EL (cell line): Measurements from ENCODE around the gene IL1R2.

Experiments used
- DNase-seq: peaks from one replicate; pipeline ENCODE4 v3.0.0-alpha.2; 2016

Gene IL1R2

DNA sequence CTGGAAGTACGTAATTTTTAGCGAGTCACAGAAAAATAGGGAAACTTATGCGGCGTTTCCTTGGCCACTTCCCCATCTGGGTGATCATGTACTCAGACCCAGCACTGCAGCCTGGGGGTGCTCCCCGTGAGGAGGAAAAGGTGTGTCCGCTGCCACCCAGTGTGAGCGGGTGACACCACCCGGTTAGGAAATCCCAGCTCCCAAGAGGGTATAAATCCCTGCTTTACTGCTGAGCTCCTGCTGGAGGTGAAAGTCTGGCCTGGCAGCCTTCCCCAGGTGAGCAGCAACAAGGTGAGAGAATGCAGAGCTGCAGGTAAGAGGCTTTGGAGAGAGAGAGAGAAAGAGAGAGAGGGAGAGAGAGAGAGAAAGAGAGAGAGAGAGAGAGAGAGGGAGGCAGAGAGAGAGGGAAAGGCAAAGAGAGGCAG, at the start of gene IL1R2:
TSS of gene IL1R2 (plus strand) at position 240 of the 425 bp plus-strand sequence. CDS start 16,616 bp downstream, outside the sequence.
- no peak for DNase-seq

DNA sequence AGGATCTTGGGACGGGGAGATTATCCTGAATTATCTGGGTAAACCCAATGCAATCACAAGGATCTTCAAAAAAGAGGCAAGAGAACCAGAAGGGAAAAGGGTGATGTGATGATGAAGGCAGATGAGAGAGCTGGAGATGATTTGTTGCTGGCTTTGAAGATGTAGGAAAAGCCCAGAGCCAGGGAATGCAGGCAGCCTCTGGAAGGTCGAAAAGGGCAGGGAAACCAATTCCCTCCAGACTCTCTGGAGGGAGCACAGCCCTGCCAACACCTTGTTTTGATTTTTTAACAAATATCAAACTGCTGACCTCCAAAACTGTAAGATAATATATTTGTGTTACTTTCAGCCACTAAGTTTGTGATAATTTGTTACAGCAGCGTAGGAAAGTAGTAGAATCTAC, 48.9 kb upstream of the IL1R2 start:
- DNase-seq, result no peak

DNA sequence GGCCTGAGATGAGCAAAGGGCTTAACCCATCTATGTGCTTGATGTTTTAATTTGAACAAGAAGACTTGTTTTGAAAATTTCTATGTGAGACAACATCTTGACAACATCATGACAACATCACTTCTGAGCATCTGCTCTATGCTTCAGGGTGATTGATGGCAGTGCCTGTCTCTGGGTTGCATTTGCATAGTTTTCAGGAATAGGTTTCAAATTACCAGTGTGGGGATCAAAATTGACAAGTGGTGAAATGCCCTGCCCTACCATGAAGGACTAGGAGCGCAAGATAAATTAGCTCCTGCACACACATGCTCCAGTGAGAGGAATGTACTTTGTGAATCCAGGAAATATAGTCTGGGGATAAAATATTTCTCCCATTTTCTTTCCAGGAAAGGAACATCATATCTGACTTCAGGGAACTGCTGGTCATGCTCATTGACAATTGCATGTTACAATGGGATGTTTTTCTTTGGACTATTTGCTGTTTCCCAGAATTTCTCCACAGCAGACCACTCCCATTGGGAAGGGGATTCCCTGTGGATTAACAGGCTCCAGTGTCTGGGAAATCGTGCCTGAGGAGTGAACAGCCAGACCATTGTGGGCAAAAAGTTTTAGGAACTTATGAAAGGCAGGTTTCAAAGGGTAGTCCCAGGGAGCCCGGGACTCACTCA, 45.3 kb upstream of the IL1R2 start:
- no peak for DNase-seq

GRCh38 chr2:101947374-101947773, 44.4 kb upstream of the IL1R2 start:
- no peak for DNase-seq

- no peak for DNase-seq
Measured at GRCh38 chr2:101948625-101949155, 43.1 kb upstream of the IL1R2 start.

DNA sequence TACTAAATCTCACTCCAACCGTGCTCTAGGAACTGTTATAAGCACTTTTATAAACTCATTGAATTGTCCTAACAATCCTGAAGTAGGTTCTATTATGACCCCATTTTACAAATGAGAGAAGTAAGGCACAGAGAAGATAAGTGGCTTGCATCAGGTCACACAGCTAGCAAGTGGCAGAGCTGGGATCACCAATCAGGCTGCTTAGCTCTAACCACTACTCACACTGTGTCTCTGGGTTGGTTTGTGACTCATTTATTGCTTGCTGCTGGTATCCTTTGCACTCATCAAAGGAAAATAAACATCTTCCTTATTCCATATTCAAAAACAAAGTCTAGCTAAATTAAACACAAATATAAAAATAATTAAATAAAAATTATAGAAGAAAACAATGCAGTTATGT, 42.5 kb upstream of the IL1R2 start:
- peak; percentile 8 for DNase-seq

- DNase-seq, result no peak
Measured at GRCh38 chr2:101951296-101951695, 40.5 kb upstream of the IL1R2 start.

GRCh38 chr2:101952551-101952950, 39.2 kb upstream of the IL1R2 start:
- no peak for DNase-seq

GRCh38 chr2:101956465-101957438, 35.0 kb upstream of the IL1R2 start:
- DNase-seq, result no peak

DNA sequence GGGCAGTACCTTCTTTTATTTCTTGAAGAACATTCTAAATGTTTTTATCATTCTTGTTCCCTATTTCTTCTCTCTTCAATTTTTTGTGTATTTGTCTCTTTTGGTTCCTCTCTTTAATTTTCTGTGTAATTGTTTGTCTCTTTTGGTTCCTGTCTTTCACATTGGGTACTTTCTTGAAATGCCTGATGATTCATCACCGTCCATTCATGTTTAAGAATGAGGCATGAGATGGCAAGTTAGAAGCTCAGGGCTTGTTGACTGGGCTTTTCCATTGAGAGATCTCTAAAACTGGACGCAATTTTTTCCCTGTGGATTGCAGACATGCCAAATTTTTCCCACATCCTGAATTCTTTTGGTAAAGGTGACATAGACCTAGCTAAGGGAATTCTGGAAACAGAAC, 33.7 kb upstream of the IL1R2 start:
- DNase-seq, result peak; percentile 37

GRCh38 chr2:101960819-101961337, 30.9 kb upstream of the IL1R2 start:
- no peak for DNase-seq

DNA sequence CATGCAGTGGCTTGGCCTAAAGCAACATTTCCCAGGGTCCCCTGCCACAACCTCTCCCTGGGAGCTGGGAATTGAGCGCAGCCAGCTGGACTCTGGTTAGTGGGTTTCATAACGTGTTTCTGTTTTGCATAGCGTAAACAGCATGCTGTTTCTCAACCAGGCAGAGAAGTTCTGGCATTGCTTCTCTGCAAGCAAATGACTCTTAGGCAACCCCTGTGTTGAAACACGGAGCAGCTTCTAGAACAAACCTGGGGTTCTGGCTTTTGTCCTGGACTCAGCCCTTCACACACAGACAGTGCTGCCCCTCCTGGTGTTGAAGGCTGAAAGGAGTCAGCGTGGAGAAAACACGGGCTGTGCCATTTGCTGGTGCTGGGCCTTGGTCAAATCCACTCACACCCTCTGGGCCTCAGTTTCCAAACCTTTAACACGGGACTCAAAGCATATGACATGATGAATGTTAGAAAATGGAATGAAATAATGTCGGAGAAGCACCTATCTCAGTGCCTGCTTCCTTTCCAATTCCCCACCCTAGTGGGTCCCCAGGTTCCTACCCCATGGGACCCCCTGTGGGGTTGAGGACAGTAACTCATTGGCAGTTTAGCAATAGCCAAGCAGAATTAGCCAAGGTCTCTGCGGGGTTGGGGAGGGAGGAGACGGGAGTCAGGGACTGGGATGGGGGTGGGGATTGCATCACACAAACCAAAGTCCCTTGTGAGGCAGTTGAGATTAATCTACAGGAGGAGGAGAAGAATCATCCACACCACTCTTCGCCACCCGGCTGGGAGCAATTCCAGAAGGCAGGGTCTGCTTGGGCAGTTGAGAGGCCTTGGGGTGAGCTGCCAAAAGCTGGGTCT, 30.2 kb upstream of the IL1R2 start:
- DNase-seq, result no peak

DNA sequence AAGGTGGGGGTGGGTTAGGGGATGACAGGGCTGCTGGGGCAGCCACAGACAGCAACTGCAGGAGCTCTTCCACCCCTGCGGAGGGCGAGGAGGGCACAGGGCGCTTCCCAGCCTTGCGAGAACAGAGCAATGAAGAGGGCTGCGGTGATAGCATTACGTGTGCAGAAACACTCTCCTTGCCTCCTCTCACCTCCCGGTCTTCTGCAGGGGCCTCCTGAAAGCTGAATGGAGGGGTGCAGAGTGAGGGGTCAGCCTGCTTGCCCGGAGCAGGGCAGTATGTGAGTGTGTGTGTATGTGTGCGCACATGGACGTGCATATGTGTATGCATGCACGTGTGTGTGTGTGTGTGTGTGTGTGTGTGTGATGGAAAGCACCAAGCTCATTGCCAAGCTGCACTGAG, 29.5 kb upstream of the IL1R2 start:
- DNase-seq, result no peak

- DNase-seq, result no peak
Measured at GRCh38 chr2:101963198-101963597, 28.6 kb upstream of the IL1R2 start.

DNA sequence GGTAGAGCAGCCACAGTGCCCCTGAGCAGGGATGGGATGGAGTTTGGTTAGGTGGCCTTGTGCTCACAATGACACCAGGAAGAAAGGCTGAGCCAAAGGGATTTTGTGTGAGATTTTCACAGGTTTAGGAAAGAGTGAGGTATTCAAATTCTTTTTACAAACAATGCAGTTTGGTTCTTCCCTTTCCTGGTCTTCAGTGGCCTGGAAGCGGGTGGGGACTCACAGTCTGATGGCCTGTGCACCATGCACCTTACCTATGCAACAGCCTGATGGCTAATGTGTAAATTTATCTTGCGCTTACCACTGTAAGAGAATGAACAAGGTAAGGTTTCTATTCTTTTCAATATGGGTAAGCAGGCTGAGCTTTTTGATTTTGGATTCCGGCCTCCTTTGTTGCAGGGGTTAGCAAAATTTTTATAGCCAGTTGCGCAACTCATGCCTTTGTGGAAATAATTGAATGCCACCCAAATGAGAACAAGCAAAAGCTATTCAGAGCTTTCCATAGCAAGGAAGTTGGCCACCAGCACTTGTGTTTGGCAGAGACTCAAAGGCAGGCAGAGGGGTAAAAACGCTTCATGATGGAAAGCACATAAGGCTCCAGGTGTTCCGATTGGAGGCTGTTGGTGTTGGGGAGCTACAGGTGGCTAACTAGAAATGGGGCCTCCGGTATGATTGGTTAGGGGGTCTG, 23.8 kb upstream of the IL1R2 start:
- DNase-seq, result peak; percentile 33

DNA sequence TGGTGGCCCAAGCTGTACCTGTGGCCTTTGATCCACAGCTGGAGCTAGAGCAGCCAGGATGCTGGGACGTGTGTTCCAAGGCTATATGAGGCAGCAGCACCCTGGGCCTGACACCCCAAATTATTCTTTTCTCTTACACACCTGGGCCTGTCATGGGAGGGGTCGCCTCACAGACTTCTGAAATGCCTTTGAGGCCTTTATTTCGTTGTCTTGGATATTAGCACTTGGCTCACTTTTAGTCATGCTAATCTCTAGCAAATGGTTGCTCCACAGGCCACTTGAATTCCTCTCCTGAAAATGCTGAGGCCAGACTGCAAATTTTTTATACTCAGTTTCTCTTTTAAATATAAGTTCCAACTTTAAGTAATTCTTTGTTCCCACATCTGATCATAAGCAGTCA, 22.0 kb upstream of the IL1R2 start:
- no peak for DNase-seq

DNA sequence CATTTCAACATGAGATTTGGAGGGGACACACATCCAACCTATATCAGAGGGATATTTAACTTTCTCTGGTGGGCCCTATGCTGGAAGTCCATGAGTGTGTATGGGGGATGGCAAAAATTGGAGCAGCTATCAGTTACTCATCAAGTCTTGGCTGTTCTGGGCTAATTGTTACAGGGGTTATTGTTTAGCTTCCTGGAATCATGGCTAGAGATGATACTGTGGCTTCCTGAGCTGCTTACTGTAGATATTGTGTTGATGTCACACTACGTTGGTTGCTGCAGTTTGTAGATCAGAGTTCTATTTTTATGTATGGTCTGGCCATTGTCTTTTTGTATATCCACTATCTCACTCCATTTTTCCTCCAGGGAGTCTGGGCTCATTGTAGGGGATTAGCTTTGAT, 20.9 kb upstream of the IL1R2 start:
- DNase-seq, result no peak

GRCh38 chr2:101971836-101972235, 19.9 kb upstream of the IL1R2 start:
- DNase-seq, result no peak

- peak; percentile 98 for DNase-seq
Measured at GRCh38 chr2:101972621-101973434, 18.9 kb upstream of the IL1R2 start.

GRCh38 chr2:101974663-101975062, 17.1 kb upstream of the IL1R2 start:
- DNase-seq, result peak; percentile 42
